DOHH2 (cell line): ENCODE results near the gene AGBL4.

ENCODE experiments used
- EZH2phosphoT487 ChIP-seq: fragments of 200-600 bp; sonication (generic); IDR thresholded peaks from 2 replicates; pipeline ENCODE4 v1.6.1; 2017; ENCODE audit warnings: borderline replicate concordance, mild to moderate bottlenecking, antibody characterized with exemption, low read length, moderate library complexity, mixed read lengths
- TF ChIP-seq, protein P1 (sequence below): fragments of 200-600 bp; sonication (generic); IDR thresholded peaks from one replicate; pipeline ENCODE4 v1.5.1; 2014; ENCODE audit warnings: antibody characterized with exemption, mild to moderate bottlenecking, low read depth, low read length; ENCODE audit not compliant: poor library complexity, severe bottlenecking

DNA sequence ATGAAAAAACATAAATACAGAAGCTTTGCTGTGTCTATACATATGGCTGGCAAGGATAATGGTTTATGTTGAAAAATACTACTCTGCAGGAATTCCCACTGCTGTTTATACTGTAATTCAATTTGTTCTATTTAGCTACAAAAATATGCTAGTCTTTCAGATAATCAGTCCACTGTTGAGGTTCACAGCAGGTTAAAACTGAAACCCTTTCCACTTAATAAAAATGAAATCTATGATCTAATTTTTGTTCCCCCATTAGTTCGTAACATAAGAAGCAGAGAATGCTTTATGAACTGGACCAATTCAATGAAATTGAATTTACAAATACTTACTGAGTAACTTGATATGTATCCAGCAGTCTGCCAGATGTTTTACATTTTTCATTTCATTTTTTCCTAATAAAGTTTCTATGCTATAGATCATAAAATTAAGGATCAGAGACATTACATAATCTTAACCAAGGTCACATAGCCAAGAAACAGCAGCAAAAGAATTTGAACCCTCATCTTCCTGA lies 887.0 kb downstream of the AGBL4 start:
- TF ChIP-seq, protein P1, sequence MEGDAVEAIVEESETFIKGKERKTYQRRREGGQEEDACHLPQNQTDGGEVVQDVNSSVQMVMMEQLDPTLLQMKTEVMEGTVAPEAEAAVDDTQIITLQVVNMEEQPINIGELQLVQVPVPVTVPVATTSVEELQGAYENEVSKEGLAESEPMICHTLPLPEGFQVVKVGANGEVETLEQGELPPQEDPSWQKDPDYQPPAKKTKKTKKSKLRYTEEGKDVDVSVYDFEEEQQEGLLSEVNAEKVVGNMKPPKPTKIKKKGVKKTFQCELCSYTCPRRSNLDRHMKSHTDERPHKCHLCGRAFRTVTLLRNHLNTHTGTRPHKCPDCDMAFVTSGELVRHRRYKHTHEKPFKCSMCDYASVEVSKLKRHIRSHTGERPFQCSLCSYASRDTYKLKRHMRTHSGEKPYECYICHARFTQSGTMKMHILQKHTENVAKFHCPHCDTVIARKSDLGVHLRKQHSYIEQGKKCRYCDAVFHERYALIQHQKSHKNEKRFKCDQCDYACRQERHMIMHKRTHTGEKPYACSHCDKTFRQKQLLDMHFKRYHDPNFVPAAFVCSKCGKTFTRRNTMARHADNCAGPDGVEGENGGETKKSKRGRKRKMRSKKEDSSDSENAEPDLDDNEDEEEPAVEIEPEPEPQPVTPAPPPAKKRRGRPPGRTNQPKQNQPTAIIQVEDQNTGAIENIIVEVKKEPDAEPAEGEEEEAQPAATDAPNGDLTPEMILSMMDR, result no peak
- TF ChIP-seq EZH2phosphoT487, result no peak
